Peyer's patch (tissue), 4 donors: ENCODE measurements around the gene ABR.

Experiments
- POLR2A ChIP-seq, 2 donors: fragments of 450-650 bp; IDR thresholded peaks; one replicate each; pipeline ENCODE4 v1.5.1; 2017; ENCODE audit warnings: antibody characterized with exemption in 2 of 2, mild to moderate bottlenecking in 2 of 2, moderate library complexity in 2 of 2
- TF ChIP-seq, protein P1 (sequence below), 6 experiments: fragments of 450-650 bp in 4 of 6; fragments of 200-600 bp in 2 of 6; sonication (generic) in 1 of 6; IDR thresholded peaks; one replicate each; pipeline ENCODE4 v1.5.1; 2017 to 2019; ENCODE audit warnings: antibody characterized with exemption in 6 of 6, mild to moderate bottlenecking in 3 of 6, moderate library complexity in 1 of 6

DNA sequence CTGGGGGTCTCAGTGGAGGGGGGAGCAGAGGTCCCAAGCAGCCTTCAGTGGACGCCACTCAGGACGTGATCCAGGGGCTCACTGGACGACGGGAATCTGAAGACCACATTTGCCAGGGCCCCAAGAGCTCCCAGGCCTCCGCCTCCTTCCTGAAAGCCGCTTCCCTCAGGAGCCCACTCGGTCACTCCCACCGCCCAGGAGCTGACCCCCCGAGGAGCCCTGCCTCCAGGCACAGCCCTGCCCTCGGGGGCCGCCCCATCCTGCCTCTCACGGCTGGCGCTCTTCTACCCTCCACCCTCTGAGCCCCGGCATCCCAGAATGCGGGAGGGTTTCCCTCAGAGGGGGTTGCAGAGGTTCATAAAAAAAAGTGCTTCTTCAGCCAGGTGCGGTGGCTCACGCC, 158.6 kb downstream of the ABR start:
- TF ChIP-seq, protein P1, sequence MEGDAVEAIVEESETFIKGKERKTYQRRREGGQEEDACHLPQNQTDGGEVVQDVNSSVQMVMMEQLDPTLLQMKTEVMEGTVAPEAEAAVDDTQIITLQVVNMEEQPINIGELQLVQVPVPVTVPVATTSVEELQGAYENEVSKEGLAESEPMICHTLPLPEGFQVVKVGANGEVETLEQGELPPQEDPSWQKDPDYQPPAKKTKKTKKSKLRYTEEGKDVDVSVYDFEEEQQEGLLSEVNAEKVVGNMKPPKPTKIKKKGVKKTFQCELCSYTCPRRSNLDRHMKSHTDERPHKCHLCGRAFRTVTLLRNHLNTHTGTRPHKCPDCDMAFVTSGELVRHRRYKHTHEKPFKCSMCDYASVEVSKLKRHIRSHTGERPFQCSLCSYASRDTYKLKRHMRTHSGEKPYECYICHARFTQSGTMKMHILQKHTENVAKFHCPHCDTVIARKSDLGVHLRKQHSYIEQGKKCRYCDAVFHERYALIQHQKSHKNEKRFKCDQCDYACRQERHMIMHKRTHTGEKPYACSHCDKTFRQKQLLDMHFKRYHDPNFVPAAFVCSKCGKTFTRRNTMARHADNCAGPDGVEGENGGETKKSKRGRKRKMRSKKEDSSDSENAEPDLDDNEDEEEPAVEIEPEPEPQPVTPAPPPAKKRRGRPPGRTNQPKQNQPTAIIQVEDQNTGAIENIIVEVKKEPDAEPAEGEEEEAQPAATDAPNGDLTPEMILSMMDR (IDR thresholded peaks at IDR 0.05): no peak
- no peak for TF ChIP-seq POLR2A (IDR thresholded peaks at IDR 0.05)
